ENCODE data around the gene WDR27.

Gene WDR27

DNA sequence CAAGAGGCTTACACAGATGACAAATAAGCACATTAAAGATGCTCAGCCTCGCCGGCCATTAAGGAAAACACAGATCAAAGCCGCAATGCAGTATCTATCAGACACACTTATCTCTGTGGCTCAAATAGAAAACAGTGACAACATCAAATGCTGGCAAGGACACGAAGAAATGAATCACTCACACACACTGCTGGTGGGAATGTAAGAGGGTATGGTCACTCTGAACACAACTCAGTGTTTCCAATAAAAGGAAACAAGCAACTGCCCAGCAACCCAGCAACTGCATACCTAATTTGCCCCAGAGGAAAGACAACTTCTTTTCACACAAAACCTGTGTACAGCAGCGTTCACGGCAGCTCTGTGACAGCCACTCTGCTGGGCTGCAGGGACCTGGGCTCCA, 155.8 kb downstream of the WDR27 start:
- H3K79me2 ChIP-seq (ENCODE audit: low read length): no peaks in the 10 kb centered on the region
- no peaks in the 10 kb centered on the region for H3K4me1 ChIP-seq (ENCODE audit: low read length)
- no peaks in the 10 kb centered on the region for H3K9me3 ChIP-seq (replicated peaks; ENCODE audit: insufficient read depth, low read length)
- TF ChIP-seq CTCF (IDR thresholded peaks at IDR 0.05; ENCODE audit: low read length): no peak
- TF ChIP-seq EZH2 (optimal IDR thresholded peaks at IDR 0.05; ENCODE audit: low read depth, low read length): no peak
- TF ChIP-seq EZH2phosphoT487 (IDR thresholded peaks at IDR 0.05; ENCODE audit: low read length): no peak
- no peaks in the 10 kb centered on the region for H3F3A ChIP-seq (ENCODE audit: insufficient read depth, low read length)
- no peaks in the 10 kb centered on the region for H3K9me2 ChIP-seq (replicated peaks; ENCODE audit: insufficient read depth, low read length)
- H3K27me3 ChIP-seq (replicated peaks; ENCODE audit: insufficient read depth, low read length): no peaks in the 10 kb centered on the region
- H2AFZ ChIP-seq (ENCODE audit: low read length): no peak overlapping the region
- no peak overlapping the region for H3K4me2 ChIP-seq (ENCODE audit: low read depth, low read length)
- H3K4me3 ChIP-seq (ENCODE audit: low read length): no peak overlapping the region
- no peak overlapping the region for H3K27ac ChIP-seq (ENCODE audit: low read length)
- no peaks in the 10 kb centered on the region for H3K36me3 ChIP-seq (replicated peaks; ENCODE audit: insufficient read depth, low read length)
- no peak for DNase-seq
- no peaks in the 10 kb centered on the region for H4K20me1 ChIP-seq (ENCODE audit: insufficient read depth, low read length)
- no peak overlapping the region for H3K9ac ChIP-seq (ENCODE audit: low read length)

DNA sequence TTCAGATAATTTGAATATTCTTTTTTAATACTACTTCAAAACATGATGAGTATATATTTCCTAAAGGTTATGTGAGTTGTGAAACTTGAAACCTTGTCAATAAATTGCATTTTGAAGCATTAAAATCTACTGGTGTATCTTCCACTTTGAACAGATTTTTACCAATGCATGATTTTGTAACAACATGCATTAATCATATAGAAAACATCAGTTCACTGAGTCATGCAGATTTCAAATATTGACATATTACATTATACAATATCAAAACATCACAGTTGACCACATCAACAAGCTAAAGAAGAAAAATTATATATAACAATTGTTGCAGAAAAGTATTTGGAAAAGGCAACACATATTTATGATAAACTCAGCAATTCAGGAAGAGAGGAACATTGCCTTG, 158.1 kb downstream of the WDR27 start:
- Histone ChIP-seq H3K4me3 (ENCODE audit: low read length) (no peak overlapping the region), H2AFZ (ENCODE audit: low read length) (no peak overlapping the region), H3K36me3 (replicated peaks; ENCODE audit: insufficient read depth, low read length) (no peaks in the 10 kb centered on the region), H3K9me2 (replicated peaks; ENCODE audit: insufficient read depth, low read length) (no peaks in the 10 kb centered on the region), H3K27me3 (replicated peaks; ENCODE audit: insufficient read depth, low read length) (no peaks in the 10 kb centered on the region), H3K79me2 (ENCODE audit: low read length) (no peaks in the 10 kb centered on the region), H3K4me1 (ENCODE audit: low read length) (no peaks in the 10 kb centered on the region), H3K4me2 (ENCODE audit: low read depth, low read length) (no peak overlapping the region), H3K27ac (ENCODE audit: low read length) (no peak overlapping the region), H3F3A (ENCODE audit: insufficient read depth, low read length) (no peaks in the 10 kb centered on the region), H3K9me3 (replicated peaks; ENCODE audit: insufficient read depth, low read length) (no peaks in the 10 kb centered on the region), H3K9ac (ENCODE audit: low read length) (no peak overlapping the region), H4K20me1 (ENCODE audit: insufficient read depth, low read length) (no peaks in the 10 kb centered on the region)
- TF ChIP-seq EZH2 (optimal IDR thresholded peaks at IDR 0.05; ENCODE audit: low read depth, low read length) (no peak), CTCF (IDR thresholded peaks at IDR 0.05; ENCODE audit: low read length) (no peak), EZH2phosphoT487 (IDR thresholded peaks at IDR 0.05; ENCODE audit: low read length) (no peak)
- no peak for DNase-seq

DNA sequence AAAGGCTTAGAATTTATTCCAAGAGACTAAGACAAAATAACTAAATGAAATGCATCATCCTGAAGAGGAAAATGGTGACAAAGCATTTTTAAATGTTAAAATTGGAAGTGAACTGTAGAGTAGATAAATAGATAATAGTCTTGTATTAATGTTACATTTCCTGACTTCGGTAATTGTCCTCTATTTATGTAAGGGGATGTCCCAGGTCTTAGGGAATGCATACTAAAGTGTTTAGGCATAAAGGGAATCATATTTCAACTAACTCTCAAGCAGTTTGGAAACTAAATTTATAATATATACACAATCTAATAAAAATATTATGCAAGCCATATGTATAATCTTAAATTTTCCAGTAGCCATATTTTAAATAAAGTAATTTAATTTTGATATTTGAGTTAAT, 159.3 kb downstream of the WDR27 start:
- Histone ChIP-seq H2AFZ (ENCODE audit: low read length) (no peak overlapping the region), H3F3A (ENCODE audit: insufficient read depth, low read length) (no peaks in the 10 kb centered on the region), H3K4me2 (ENCODE audit: low read depth, low read length) (no peak overlapping the region), H3K9ac (ENCODE audit: low read length) (no peak overlapping the region), H4K20me1 (ENCODE audit: insufficient read depth, low read length) (no peaks in the 10 kb centered on the region), H3K27me3 (replicated peaks; ENCODE audit: insufficient read depth, low read length) (no peaks in the 10 kb centered on the region), H3K79me2 (ENCODE audit: low read length) (no peaks in the 10 kb centered on the region), H3K27ac (ENCODE audit: low read length) (no peak overlapping the region), H3K4me1 (ENCODE audit: low read length) (no peaks in the 10 kb centered on the region), H3K9me3 (replicated peaks; ENCODE audit: insufficient read depth, low read length) (no peaks in the 10 kb centered on the region), H3K4me3 (ENCODE audit: low read length) (no peak overlapping the region), H3K36me3 (replicated peaks; ENCODE audit: insufficient read depth, low read length) (no peaks in the 10 kb centered on the region), H3K9me2 (replicated peaks; ENCODE audit: insufficient read depth, low read length) (no peaks in the 10 kb centered on the region)
- no peak for TF ChIP-seq CTCF (IDR thresholded peaks at IDR 0.05; ENCODE audit: low read length)
- TF ChIP-seq EZH2phosphoT487 (IDR thresholded peaks at IDR 0.05; ENCODE audit: low read length): no peak
- no peak for TF ChIP-seq EZH2 (optimal IDR thresholded peaks at IDR 0.05; ENCODE audit: low read depth, low read length)
- no peak for DNase-seq
